Astrocyte of the cerebellum (primary cell): Measurements from ENCODE around the gene TBC1D16.
"Not testable (repeated sequence)": the region's sequence is repeated elsewhere in the genome, so short reads cannot be mapped to it uniquely, and the experiment has no call there.

ENCODE experiments used
- DNase-seq: peaks from one replicate; pipeline ENCODE4 v3.0.0-alpha.2; 2011; ENCODE audit warnings: low read depth
- H3K4me3 ChIP-seq: 2 replicates; pipeline ENCODE4 v1.5.1; 2011; ENCODE audit warnings: mild to moderate bottlenecking, low read depth, low read length, moderate library complexity
- CTCF ChIP-seq: IDR thresholded peaks from 2 replicates; pipeline ENCODE4 v1.5.1; 2012; ENCODE audit warnings: low read length, low read depth, moderate library complexity, mild to moderate bottlenecking; ENCODE audit errors: missing control alignments
- in situ Hi-C: cut with HindIII; loops from 2 replicates; pipeline ENCODE4 v1.10.0; 2017; ENCODE audit warnings: low sequenced_read_pairs

Gene TBC1D16

GRCh38 chr17:79956853-79957252 lies 78.8 kb downstream of the TBC1D16 start:
- H3K4me3 ChIP-seq: no peak overlapping the region
- DNase-seq: no peak
- in situ Hi-C loops: no loop called here
- TF ChIP-seq CTCF: no peak

GRCh38 chr17:79956441-79956735 lies 79.3 kb downstream of the TBC1D16 start:
- in situ Hi-C loops, DNase-seq, H3K4me3 ChIP-seq: not testable (repeated sequence)

- TF ChIP-seq CTCF: no peak
- no peak for DNase-seq
- in situ Hi-C loops: no loop called here
- H3K4me3 ChIP-seq: no peak overlapping the region
Observed at GRCh38 chr17:79955691-79956440, 79.8 kb downstream of the TBC1D16 start.

GRCh38 chr17:79955167-79955549 lies 80.5 kb downstream of the TBC1D16 start:
- no peak for TF ChIP-seq CTCF
- no peak overlapping the region for H3K4me3 ChIP-seq
- no peak for DNase-seq
- in situ Hi-C loops: no loop called here

GRCh38 chr17:79954281-79955166 lies 81.1 kb downstream of the TBC1D16 start:
- in situ Hi-C loops: no loop called here
- TF ChIP-seq CTCF: no peak
- no peak overlapping the region for H3K4me3 ChIP-seq
- DNase-seq: no peak

- in situ Hi-C loops: no loop called here
- H3K4me3 ChIP-seq: no peak overlapping the region
- TF ChIP-seq CTCF: no peak
- no peak for DNase-seq
Observed at GRCh38 chr17:79953335-79953734, 82.3 kb downstream of the TBC1D16 start.

GRCh38 chr17:79952901-79953300 lies 82.8 kb downstream of the TBC1D16 start:
- TF ChIP-seq CTCF: no peak
- DNase-seq: no peak
- in situ Hi-C loops: no loop called here
- no peak overlapping the region for H3K4me3 ChIP-seq
